K562 (cell line): ENCODE measurements around the gene RIPOR1. TPM values are rescaled to one million over a fixed set of nuclear protein-coding genes. Genes with fewer than 3 reads are reported as not detected.

Experiments used
- ATAC-seq: fragments of 200-7000 bp; cut with Tn5 transposase; 3 replicates; pipeline ENCODE4 v1.9.1; 2020; ENCODE audit warnings: moderate library complexity
- BruUV-seq: library from RNA; stranded (reverse); fragments of 400-500 nt; replicated peaks from 2 replicates; lab custom pipeline; 2021; lab: Mats Ljungman, UMichigan
- CTCF ChIA-PET: fragments of 300-600 bp; formaldehyde crosslinking; extraction: SDS; loops from one replicate; lab custom pipeline; 2021; ENCODE audit warnings: low intra/inter-chr PET ratio; lab: Yijun Ruan, JAX
- POLR2A ChIA-PET: fragments of 300-600, 350-650 bp; sonication (Branson Sonifier 250); formaldehyde crosslinking; extraction: SDS; loops from one replicate; lab custom pipeline; 2021; ENCODE audit warnings: antibody characterized with exemption, inconsistent platforms; lab: Yijun Ruan, JAX
- DNase-seq, 4 experiments: peaks; one replicate each; pipeline versions ENCODE4 v3.0.0 to v3.0.0-alpha.2; 2011 to 2018; ENCODE audit warnings: low spot score in 3 of 4, mixed read lengths in 3 of 4; ENCODE audit errors: extremely low read depth in 1 of 4
- FAIRE-seq: peaks from 2 replicates; lab custom pipeline; 2011; peaks lifted over from hg19 to GRCh38; lab: Jason Lieb, UNC
- H2AFZ ChIP-seq: 2 replicates; pipeline ENCODE4 v1.6.0; 2011; ENCODE audit warnings: low read depth, low read length, control low read depth, inconsistent platforms
- H3K27ac ChIP-seq: fragments of 200-600 bp; 3 replicates; pipeline ENCODE4 v1.8.0; 2011; ENCODE audit warnings: low read depth, mild to moderate bottlenecking, control low read depth, inconsistent platforms, low read length, moderate library complexity, mixed read lengths; ENCODE audit errors: extremely low read depth
- H3K27me3 ChIP-seq, 2 experiments: fragments of 300-600 bp in 1 of 2; 2 replicates in 1 of 2; 3 replicates in 1 of 2; pipeline versions ENCODE4 v1.6.0 to v1.8.0; 2011; ENCODE audit warnings: inconsistent platforms in 2 of 2, low read length in 2 of 2, mild to moderate bottlenecking in 1 of 2, mixed read lengths in 1 of 2, moderate library complexity in 1 of 2; ENCODE audit not compliant: control insufficient read depth in 2 of 2, insufficient read depth in 2 of 2
- H3K36me3 ChIP-seq: fragments of 300-600 bp; 3 replicates; pipeline ENCODE4 v1.8.0; 2011; ENCODE audit warnings: mild to moderate bottlenecking, low read length, inconsistent platforms; ENCODE audit not compliant: control insufficient read depth, insufficient read depth
- H3K4me1 ChIP-seq, 2 experiments: fragments of 200-600 bp in 1 of 2; replicated peaks in 1 of 2; 2 replicates in 1 of 2; 3 replicates in 1 of 2; pipeline versions ENCODE4 v1.5.1 to v1.8.0; 2011; ENCODE audit warnings: inconsistent platforms in 2 of 2, low read length in 2 of 2, mild to moderate bottlenecking in 1 of 2, mixed read lengths in 1 of 2, moderate library complexity in 1 of 2; ENCODE audit not compliant: control insufficient read depth in 2 of 2, insufficient read depth in 2 of 2
- H3K4me2 ChIP-seq: 2 replicates; pipeline ENCODE4 v1.6.1; 2011; ENCODE audit warnings: low read length, control low read depth, inconsistent platforms, mixed read lengths; ENCODE audit not compliant: insufficient read depth
- H3K4me3 ChIP-seq: fragments of 200-600 bp; sonication (generic), shearing (Covaris generic); 2 replicates; pipeline ENCODE4 v1.5.1; 2016; ENCODE audit warnings: control low read depth, inconsistent platforms
- H3K79me2 ChIP-seq: fragments of 200-600 bp; 3 replicates; pipeline ENCODE4 v1.8.0; 2011; ENCODE audit warnings: low read length, inconsistent platforms; ENCODE audit not compliant: control insufficient read depth, insufficient read depth
- H3K9ac ChIP-seq, 2 experiments: 2 replicates each; pipeline versions ENCODE4 v1.6.0 to v1.6.1; 2011; ENCODE audit warnings: low read depth in 2 of 2, low read length in 2 of 2, control low read depth in 1 of 2, inconsistent platforms in 1 of 2, mild to moderate bottlenecking in 1 of 2, mixed read lengths in 1 of 2; ENCODE audit not compliant: insufficient read depth in 1 of 2
- H3K9me1 ChIP-seq: one replicate; pipeline ENCODE4 v1.6.0; 2011; ENCODE audit warnings: inconsistent platforms, mild to moderate bottlenecking, low read length, moderate library complexity; ENCODE audit not compliant: control insufficient read depth, insufficient read depth
- H3K9me3 ChIP-seq: replicated peaks from 2 replicates; pipeline ENCODE4 v1.5.1; 2011; ENCODE audit warnings: low read depth, low read length, inconsistent platforms; ENCODE audit not compliant: control insufficient read depth, insufficient read depth
- H4K20me1 ChIP-seq: replicated peaks from 2 replicates; pipeline ENCODE4 v1.6.1; 2011; ENCODE audit warnings: low read length, inconsistent platforms, mixed read lengths; ENCODE audit not compliant: control insufficient read depth, insufficient read depth
- POLR2B ChIP-seq: fragments of 450-650 bp; IDR thresholded peaks from 2 replicates; pipeline ENCODE4 v1.6.1; 2018; ENCODE audit warnings: low read depth; ENCODE audit not compliant: partially characterized antibody
- SUPT5H ChIP-seq: fragments of 450-650 bp; IDR thresholded peaks from 2 replicates; pipeline ENCODE4 v1.6.1; 2016
- ZNF707 ChIP-seq: fragments of 250-450 bp; sonication (Bioruptor Pico); conservative IDR thresholded peaks from 2 replicates; pipeline ENCODE4 v1.8.0; 2022; ENCODE audit warnings: inconsistent platforms, mild to moderate bottlenecking, moderate library complexity
- in situ Hi-C: fragments of 300-500 bp; cut with MboI; formaldehyde crosslinking; loops from 4 replicates; pipeline ENCODE4 v1.15.0; 2018; ENCODE audit warnings: inconsistent platforms, mixed read lengths
- intact Hi-C: fragments of 100-400 bp; cut with micrococcal nuclease; formaldehyde crosslinking; loops from 2 replicates; pipeline ENCODE4 v1.14.2; 2022
- polyA plus RNA-seq, 8 experiments: library from polyadenylated mRNA; depleted of rRNA in 4 of 8; stranded (reverse) in 5 of 8; unstranded in 3 of 8; fragments of >200 nt; fragmentation: Nextera tagmentation in 2 of 8; fragmentation: Illumina TruSeq in 1 of 8; extraction: Ambion mirVana in 2 of 8; extraction: Trizol in 1 of 8; gene quantifications; 2 replicates each; pipeline versions ENCODE4 v1.2.1 to v1.2.3, GENCODE V29; 2011 to 2014; ENCODE audit warnings: inconsistent platforms in 1 of 8, missing spikeins in 1 of 8
- total RNA-seq, 7 experiments: library from RNA; depleted of rRNA in 6 of 7; stranded (reverse); fragments of >200 nt in 6 of 7; fragmentation: Illumina TruSeq in 2 of 7; extraction: Trizol in 2 of 7; gene quantifications; 2 replicates each; pipeline versions ENCODE4 v1.2.1 to v1.2.3, GENCODE V29; 2011 to 2021; ENCODE audit warnings: low replicate concordance in 1 of 7
- TF ChIP-seq, protein P1 (sequence below): fragments of 450-650 bp; IDR thresholded peaks from 2 replicates; pipeline ENCODE4 v1.6.1; 2018; ENCODE audit not compliant: partially characterized antibody

RIPOR1 gene
- total and polyA plus RNA-seq, 9 of the 15 experiments (the other 6 are each of a cell fraction or from before 2014, with no cell fraction given) = 0.36 to 31.1 (median 3.0) TPM

DNA sequence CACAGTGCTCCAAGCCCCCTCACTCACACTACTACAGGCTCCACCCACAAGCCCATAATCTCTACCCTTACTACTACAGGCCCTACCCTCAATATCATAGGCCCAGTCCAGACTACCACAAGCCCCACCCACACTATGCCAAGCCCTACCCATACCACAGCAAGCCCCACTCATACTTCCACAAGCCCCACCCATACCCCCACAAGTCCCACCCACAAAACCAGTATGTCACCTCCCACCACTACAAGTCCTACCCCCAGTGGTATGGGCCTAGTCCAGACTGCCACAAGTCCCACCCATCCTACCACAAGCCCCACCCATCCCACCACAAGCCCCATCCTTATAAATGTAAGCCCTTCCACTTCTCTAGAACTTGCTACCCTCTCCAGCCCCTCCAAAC, 13.8 kb downstream of the RIPOR1 start:
- POLR2A ChIA-PET = interaction anchor here (1.0 kb wide), 1 partner anchor 24 kb away, joined by 3 read pairs; no protein-coding TSS in a partner anchor
- H3K9me1 ChIP-seq = no peaks in the 10 kb centered on the region
- peaks cover 0 to 42% of the 10 kb centered on the region in 2 experiments; a peak in 2 of 5 replicates for H3K4me1 ChIP-seq
- peaks cover 47% of the 10 kb centered on the region; the same call in 1 of the 3 replicates for H3K36me3 ChIP-seq
- H3K9ac ChIP-seq = no peak overlapping the region
- in situ Hi-C loops (no loop called here), intact Hi-C loops (no loop called here)
- BruUV-seq = TSS peak; percentile 34
- H4K20me1 ChIP-seq = peaks cover 5% of the 10 kb centered on the region; the same call in 1 of the 2 replicates
- DNase-seq (peak; percentile 68 to 91 (median 88)), ATAC-seq (peak; percentile 91), FAIRE-seq (peak; percentile 93)
- no peaks in the 10 kb centered on the region for H3K27me3 ChIP-seq
- H3K4me3 ChIP-seq = no peak overlapping the region
- TF ChIP-seq ZNF707 (no peak), POLR2B (peak; percentile 50), SUPT5H (peak; percentile 41; the same call in 1 of the 2 replicates)
- TF ChIP-seq, protein P1, sequence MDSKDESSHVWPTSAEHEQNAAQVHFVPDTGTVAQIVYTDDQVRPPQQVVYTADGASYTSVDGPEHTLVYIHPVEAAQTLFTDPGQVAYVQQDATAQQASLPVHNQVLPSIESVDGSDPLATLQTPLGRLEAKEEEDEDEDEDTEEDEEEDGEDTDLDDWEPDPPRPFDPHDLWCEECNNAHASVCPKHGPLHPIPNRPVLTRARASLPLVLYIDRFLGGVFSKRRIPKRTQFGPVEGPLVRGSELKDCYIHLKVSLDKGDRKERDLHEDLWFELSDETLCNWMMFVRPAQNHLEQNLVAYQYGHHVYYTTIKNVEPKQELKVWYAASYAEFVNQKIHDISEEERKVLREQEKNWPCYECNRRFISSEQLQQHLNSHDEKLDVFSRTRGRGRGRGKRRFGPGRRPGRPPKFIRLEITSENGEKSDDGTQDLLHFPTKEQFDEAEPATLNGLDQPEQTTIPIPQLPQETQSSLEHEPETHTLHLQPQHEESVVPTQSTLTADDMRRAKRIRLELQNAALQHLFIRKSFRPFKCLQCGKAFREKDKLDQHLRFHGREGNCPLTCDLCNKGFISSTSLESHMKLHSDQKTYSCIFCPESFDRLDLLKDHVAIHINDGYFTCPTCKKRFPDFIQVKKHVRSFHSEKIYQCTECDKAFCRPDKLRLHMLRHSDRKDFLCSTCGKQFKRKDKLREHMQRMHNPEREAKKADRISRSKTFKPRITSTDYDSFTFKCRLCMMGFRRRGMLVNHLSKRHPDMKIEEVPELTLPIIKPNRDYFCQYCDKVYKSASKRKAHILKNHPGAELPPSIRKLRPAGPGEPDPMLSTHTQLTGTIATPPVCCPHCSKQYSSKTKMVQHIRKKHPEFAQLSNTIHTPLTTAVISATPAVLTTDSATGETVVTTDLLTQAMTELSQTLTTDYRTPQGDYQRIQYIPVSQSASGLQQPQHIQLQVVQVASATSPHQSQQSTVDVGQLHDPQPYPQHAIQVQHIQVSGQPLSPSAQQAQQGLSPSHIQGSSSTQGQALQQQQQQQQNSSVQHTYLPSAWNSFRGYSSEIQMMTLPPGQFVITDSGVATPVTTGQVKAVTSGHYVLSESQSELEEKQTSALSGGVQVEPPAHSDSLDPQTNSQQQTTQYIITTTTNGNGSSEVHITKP = peak; percentile 6
- no peaks in the 10 kb centered on the region for H3K9me3 ChIP-seq
- no peak overlapping the region for H3K4me2 ChIP-seq
- CTCF ChIA-PET = no interaction called here
- no peak overlapping the region for H2AFZ ChIP-seq
- H3K79me2 ChIP-seq = no peaks in the 10 kb centered on the region
- H3K27ac ChIP-seq = no peak overlapping the region
